GM12891 (cell line): Measurements from ENCODE around the gene OPTN.

Source experiments
- POLR2A ChIP-seq: IDR thresholded peaks from 2 replicates; pipeline ENCODE4 v1.6.1; 2011; ENCODE audit warnings: low read depth, low read length, control low read depth
- POLR2AphosphoS5 ChIP-seq: IDR thresholded peaks from 2 replicates; pipeline ENCODE4 v1.6.1; 2011; ENCODE audit warnings: low read depth, low read length, control low read depth
- SPI1 ChIP-seq: IDR thresholded peaks from 2 replicates; pipeline ENCODE4 v1.6.1; 2011; ENCODE audit warnings: low read depth, low read length, control low read depth
- TAF1 ChIP-seq: IDR thresholded peaks from 2 replicates; pipeline ENCODE4 v1.6.1; 2011; ENCODE audit warnings: low read depth, low read length, control low read depth

- no peak for TF ChIP-seq POLR2A
- no peak for TF ChIP-seq SPI1
- TF ChIP-seq POLR2AphosphoS5 = no peak
- no peak for TF ChIP-seq TAF1
Measured at GRCh38 chr10:13100349-13101294, 659 bp downstream of the OPTN start.
